ENCODE results near the gene LYPD5. TPM values are rescaled to one million over a fixed set of nuclear protein-coding genes. Genes with fewer than 3 reads are reported as not detected.
"Not testable (repeated sequence)": the region's sequence is repeated elsewhere in the genome, so short reads cannot be mapped to it uniquely, and the experiment has no call there.

The LYPD5 gene
- total RNA-seq, 1 donor from 2014 or later: 0.27 TPM

DNA sequence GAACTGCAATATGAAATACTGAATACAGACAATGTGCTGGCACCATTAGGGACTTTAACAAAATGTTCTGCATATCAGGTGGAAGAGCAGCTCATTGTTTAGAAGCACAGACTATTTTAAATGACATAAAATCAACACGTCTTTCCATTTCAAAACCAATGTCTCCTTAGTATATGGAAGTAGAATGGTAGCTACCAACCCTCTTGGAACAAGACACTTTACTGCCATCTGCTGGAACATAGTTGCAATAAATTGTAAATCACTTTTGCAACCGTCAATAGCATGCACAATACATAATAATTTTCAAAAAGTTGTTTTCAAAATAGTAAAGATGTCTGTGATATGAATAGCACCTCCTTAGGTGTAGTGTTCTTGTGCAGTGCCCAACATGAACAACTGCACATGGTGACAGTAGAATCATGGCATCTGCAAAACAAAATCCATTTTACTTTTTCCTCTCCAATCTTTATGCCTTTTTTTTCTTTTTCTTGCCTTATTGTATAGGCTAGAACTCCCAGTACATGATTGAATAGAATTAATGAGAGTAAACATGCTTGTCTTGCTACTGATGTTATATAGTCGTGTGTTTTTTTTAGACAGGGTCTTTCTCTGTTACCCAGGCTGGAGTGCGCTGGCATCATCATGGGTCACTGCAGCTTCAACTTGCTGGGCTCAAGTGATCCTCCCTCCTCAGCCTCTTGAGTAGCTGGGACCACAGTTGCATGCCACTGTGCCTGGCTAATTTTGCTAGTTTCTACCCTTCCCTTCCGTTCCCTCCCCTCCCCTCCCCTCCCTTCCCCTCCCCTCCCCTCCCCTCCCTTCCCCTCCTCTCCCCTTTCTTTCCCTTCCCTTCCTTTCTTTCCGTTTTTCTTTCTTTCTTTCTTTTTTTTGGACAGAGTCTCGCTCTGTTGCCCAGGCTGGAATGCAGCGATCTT is 7.8 kb upstream of the LYPD5 start:
- Mint-ChIP-seq H3K36me3 (no peaks in the 10 kb centered on the region), H3K27me3 (ENCODE audit: low read depth) (peaks cover 53% of the 10 kb centered on the region), H3K9me3 (no peaks in the 10 kb centered on the region)

DNA sequence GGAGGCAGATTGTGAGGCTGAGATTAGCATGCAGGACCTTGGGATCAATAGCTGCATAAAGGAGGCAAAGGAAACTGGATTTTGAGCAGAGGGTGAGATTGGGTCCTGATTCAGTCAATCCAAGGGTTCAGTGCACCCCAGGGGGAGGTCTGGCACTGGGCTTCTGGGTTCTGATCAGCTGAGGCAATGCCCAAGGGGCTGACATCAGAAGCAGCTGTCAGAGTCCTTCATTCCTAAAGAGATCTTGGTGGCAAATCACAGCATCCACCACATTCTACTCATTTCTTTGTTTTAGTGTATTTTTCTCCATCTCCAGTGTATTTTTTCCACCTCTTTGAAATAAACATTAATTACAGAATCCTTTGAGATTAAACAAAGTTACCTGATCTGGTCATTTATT is 5.4 kb upstream of the LYPD5 start:
- no peak for DNase-seq (ENCODE audit: low spot score in 2 of 2, unreplicated experiment in 2 of 2)
- Mint-ChIP-seq H3K4me3 (no peak overlapping the region), H3K4me1 (no peaks in the 10 kb centered on the region), H3K27me3 (ENCODE audit: low read depth) (peaks cover 56% of the 10 kb centered on the region), H3K9me3 (no peaks in the 10 kb centered on the region), H3K36me3 (no peaks in the 10 kb centered on the region), H3K27ac (no peak overlapping the region)
- TF ChIP-seq, protein P1, sequence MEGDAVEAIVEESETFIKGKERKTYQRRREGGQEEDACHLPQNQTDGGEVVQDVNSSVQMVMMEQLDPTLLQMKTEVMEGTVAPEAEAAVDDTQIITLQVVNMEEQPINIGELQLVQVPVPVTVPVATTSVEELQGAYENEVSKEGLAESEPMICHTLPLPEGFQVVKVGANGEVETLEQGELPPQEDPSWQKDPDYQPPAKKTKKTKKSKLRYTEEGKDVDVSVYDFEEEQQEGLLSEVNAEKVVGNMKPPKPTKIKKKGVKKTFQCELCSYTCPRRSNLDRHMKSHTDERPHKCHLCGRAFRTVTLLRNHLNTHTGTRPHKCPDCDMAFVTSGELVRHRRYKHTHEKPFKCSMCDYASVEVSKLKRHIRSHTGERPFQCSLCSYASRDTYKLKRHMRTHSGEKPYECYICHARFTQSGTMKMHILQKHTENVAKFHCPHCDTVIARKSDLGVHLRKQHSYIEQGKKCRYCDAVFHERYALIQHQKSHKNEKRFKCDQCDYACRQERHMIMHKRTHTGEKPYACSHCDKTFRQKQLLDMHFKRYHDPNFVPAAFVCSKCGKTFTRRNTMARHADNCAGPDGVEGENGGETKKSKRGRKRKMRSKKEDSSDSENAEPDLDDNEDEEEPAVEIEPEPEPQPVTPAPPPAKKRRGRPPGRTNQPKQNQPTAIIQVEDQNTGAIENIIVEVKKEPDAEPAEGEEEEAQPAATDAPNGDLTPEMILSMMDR (IDR thresholded peaks at IDR 0.05; ENCODE audit: unreplicated experiment): no peak

More for the DNA sequence above, 7.8 kb upstream of the LYPD5 start:
- no peaks in the 10 kb centered on the region for H3K4me1 Mint-ChIP-seq
- no peak overlapping the region for H3K27ac Mint-ChIP-seq
- no peak overlapping the region for H3K4me3 Mint-ChIP-seq
- TF ChIP-seq, protein P1 (IDR thresholded peaks at IDR 0.05; ENCODE audit: unreplicated experiment): peak; percentile 49
- no peak for DNase-seq (ENCODE audit: low spot score in 2 of 2, unreplicated experiment in 2 of 2)

DNA sequence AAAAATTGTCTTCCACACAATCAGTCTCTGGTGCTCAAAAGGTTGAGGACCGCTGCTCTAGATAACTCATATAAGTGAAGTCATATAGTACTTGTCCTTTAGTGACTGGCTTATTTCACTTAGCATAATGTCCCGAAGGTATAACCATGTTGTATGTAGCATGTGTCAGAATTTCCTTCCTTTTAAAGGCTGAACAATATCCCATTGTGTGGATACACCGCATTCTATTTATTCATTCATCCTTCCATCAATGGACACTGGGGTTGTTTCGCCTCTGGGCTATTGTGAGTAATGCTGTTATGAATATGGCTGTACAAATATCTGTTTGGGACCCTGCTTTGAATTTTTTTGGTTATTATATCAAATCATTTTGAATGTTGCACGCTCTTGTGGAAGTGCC is 4.6 kb upstream of the LYPD5 start:
- no peak overlapping the region for H3K4me3 Mint-ChIP-seq
- no peaks in the 10 kb centered on the region for H3K36me3 Mint-ChIP-seq
- H3K4me1 Mint-ChIP-seq: no peaks in the 10 kb centered on the region
- H3K27ac Mint-ChIP-seq: no peak overlapping the region
- peaks cover 60% of the 10 kb centered on the region for H3K27me3 Mint-ChIP-seq (ENCODE audit: low read depth)
- H3K9me3 Mint-ChIP-seq: no peaks in the 10 kb centered on the region
- TF ChIP-seq, protein P1 (IDR thresholded peaks at IDR 0.05; ENCODE audit: unreplicated experiment): no peak
- DNase-seq (ENCODE audit: low spot score in 2 of 2, unreplicated experiment in 2 of 2): no peak

DNA sequence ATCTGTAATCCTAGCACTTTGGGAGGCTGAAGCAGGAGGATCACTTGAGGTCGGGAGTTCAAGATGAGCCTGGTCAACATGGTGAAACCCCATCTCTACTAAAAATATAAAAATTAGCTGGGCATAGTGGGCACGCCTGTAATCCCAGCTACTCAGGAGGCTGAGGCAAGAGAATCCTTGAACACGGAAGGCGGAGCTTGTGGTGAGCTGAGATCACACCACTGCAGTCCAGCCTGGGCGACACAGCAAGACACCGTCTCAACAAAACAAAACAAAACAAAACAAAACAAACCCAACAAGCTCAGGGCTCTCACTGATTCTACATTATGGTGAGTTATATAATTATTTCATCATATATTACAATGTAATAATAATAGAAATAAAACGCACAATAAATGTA is 4.2 kb upstream of the LYPD5 start:
- DNase-seq (ENCODE audit: low spot score in 2 of 2, unreplicated experiment in 2 of 2); H3K27ac Mint-ChIP-seq; H3K36me3 Mint-ChIP-seq; H3K4me3 Mint-ChIP-seq; H3K4me1 Mint-ChIP-seq; H3K9me3 Mint-ChIP-seq: not testable (repeated sequence)
- H3K27me3 Mint-ChIP-seq (ENCODE audit: low read depth): peaks cover 62% of the 10 kb centered on the region

DNA sequence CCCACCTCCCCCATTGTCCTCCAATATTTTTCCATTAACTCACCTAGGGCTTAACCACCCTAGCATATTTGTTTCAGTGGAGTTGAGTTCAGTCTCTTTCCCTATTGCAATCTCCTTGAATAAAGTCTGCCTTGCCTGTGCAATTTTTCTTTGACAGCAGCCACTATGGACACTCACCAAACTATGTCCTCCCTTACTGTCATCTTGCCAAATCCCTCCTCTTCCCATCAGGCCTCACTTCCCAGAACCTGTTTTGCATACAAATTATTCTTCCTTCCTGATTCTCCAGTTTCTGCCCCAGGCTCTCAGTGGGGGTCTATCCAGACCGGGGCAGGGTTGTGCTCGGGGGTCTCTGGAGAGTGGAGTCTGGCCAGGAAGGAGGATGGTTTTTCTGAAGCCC is 2.2 kb upstream of the LYPD5 start:
- H3K4me3 Mint-ChIP-seq: no peak overlapping the region
- H3K4me1 Mint-ChIP-seq: no peaks in the 10 kb centered on the region
- peaks cover 59% of the 10 kb centered on the region for H3K27me3 Mint-ChIP-seq (ENCODE audit: low read depth)
- no peaks in the 10 kb centered on the region for H3K9me3 Mint-ChIP-seq
- no peak overlapping the region for H3K27ac Mint-ChIP-seq
- no peaks in the 10 kb centered on the region for H3K36me3 Mint-ChIP-seq
- no peak for DNase-seq (ENCODE audit: low spot score in 2 of 2, unreplicated experiment in 2 of 2)
- TF ChIP-seq, protein P1 (IDR thresholded peaks at IDR 0.05; ENCODE audit: unreplicated experiment): no peak

DNA sequence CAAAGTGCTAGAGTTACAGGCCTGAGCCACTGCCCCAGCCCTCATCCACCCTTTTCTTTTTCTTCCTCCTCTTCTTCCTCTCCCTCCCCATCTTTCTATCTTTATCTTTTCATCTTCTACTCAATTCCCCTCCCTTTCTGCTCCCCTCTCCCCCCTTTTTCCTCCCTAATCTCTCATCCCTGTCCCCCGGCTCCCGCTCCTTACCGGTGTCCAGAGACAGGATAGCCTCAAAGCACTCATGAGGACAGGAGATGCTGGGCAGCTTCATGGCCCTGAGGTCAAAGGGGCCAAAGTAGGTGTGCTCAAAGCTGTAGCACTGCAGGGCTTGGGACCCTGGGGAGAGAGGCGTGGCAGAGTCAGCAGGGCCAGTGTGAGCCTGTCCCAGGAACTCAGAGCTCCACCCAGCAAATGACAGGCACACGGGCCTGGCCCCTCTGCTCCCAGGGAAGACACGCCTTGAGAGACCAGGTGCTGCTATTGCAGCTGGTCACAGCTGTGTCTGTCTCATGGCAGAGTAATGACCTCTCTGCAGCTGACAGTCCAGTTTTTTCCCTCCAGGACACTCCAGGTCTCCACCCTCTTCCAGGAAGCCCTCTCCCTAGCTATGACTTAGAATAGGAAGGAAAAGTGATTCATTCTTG is 2.6 kb downstream of the LYPD5 start:
- TF ChIP-seq, protein P1 (IDR thresholded peaks at IDR 0.05; ENCODE audit: unreplicated experiment): no peak
- Mint-ChIP-seq H3K27ac (no peak overlapping the region), H3K27me3 (ENCODE audit: low read depth) (peaks cover 75% of the 10 kb centered on the region), H3K9me3 (no peaks in the 10 kb centered on the region), H3K4me3 (peak overlapping the region; percentile 74), H3K36me3 (no peaks in the 10 kb centered on the region), H3K4me1 (peaks cover 3% of the 10 kb centered on the region)
- no peak for DNase-seq (ENCODE audit: low spot score in 2 of 2, unreplicated experiment in 2 of 2)
